HG03520 (cell line): ENCODE measurements around the gene DNAH6.

Source experiments
- ATAC-seq: cut with Tn5 transposase; IDR thresholded peaks from one replicate; pipeline ENCODE4 v1.9.1; 2021; ENCODE audit warnings: mild to moderate bottlenecking, moderate library complexity; ENCODE audit not compliant: unreplicated experiment

The DNAH6 gene

DNA sequence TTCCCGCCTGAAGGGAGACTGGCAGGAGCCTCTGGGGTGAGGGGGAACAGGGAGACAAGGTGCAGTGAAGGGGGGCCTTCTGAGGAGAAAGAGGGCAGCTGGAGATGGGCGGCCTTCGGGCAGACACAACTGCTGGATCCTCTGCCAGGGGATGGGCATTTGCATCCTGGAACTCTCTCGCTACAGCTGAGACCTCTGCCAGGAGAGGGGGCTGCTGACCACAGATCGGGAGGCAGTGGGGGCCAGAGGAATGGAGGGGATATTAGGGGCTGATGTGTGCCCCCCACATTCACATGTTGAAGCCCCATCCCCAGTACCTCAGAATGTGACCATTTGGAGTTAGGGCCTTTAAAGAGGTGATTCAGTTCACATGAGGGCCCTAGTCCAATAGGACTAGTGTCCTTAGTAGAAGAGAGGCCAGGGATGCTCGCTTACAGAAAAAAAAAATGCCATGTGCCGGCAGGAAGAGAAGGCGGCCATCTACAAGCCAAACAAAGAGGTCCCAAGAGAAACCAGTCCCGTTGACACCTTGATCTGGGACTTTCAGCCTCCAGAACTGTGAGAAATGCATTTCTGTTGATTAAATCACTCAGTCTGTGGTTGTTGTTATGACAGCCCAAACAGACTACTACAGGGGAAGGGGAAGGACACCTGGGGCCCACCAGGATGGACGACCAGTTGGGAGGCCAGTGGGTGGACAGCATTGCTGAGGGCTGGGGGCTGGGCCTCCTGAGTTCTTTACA, 314.6 kb downstream of the DNAH6 start:
- ATAC-seq = no peak

DNA sequence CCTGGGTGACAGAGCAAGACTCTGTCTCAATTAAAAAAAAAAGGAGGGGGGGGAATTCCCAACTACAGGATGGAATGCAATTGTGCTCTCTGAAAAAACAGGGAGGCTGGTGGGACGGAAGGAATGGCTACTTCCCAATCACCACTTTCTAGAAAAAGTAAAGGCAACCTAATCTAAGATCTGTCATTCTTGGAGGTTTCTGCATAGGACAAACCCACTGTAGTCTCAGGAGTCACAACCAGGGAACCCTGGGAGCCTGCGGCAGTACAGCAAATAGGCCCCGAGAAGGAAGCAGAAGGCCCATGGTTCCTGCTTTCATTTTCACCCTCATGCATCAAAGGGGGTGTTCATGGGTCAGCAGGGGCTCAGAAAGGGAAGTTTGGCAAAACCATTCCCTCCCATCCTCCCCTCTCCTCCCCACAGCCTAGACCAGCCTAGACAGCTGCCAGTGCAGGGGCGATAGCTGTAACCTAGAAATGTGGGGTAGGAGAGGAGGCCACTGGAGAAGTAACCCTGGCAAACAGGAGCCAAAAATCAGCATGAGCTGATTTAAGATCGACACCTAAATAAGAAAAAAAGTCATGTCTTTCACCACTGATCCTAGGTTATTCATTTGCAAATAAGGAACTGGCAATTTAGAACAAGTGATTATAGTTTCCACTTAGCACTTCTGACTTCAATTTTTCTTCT, 316.6 kb downstream of the DNAH6 start:
- no peak for ATAC-seq

GRCh38 chr2:84833481-84834150, 317.3 kb downstream of the DNAH6 start:
- ATAC-seq = no peak

DNA sequence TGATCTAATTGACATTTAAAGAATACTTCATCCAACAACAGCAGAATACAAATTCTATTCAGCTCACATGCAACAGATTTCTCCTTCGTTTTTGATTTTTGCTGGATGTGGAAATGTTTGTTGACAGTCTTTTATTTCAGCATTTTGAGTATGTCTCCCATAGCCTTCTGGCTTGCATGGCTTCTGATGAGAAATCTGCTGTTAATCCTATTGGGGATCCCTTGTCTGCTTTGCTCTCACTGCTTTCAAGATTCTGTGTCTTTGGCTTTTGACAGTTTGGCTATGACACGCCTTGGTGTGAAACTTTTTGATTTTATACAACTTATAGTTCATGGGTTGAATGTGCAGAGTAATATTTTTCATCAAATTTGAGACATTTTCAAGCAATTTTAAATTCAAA, 319.9 kb downstream of the DNAH6 start:
- ATAC-seq = no peak

GRCh38 chr2:84838434-84839145, 322.3 kb downstream of the DNAH6 start:
- ATAC-seq = no peak

DNA sequence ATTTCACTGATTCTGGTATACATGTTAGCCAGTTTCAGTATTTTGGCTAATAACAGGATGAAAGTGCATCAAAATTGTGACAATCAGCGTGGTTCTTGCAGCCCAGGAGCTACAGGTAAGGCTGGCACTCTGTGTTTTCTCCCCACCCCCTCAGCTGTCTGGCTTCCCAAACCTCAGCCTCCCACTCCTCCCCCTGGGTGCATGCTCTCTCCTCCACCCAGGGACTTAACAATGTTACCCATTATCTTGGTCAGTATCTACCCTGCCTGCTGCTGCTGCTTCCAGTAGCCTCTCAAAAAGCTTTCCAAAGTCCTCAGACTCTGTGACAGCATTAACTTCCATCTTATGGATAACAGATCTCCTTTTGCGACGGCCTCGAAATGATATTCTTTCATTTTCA, 323.6 kb downstream of the DNAH6 start:
- ATAC-seq = no peak

DNA sequence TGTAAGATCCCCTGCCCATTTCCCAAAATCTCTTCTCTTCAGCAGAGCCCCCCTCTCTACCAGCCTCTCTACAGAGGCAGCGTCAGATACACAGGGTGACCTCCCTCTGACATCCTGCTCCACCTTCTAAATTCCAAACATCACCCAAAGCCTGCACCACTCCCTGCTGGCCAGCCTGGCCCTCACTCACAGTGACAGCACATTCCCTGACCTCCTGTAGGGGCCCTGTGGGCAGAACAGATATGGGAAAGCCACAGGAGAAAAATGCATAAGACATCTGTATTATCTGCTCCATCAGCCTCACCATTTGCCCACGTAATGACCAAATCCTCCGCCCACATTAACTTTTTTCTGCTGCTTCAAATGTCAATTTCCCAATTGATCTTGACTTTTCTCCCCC, 324.0 kb downstream of the DNAH6 start:
- ATAC-seq = no peak

DNA sequence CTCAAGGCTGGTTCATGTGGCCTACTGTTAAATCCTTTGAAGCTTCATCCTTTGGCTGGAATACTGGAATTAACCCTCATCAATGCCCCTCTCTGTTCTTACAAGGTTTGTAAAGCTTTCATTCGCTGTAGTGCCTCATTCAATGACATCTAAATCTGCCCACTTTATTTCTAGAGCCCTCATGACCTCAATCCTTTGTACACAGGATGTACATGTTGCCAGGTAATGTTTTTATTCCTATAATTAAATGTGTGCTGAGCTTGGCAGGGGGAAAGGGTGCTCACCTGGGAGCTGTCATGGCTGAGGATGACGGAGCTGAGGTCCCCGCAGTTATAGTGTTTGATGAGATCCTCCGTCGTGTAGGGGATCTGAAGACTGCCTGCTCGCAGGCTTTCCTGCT, 325.3 kb downstream of the DNAH6 start:
- no peak for ATAC-seq

GRCh38 chr2:84844141-84844540, 327.8 kb downstream of the DNAH6 start:
- no peak for ATAC-seq

DNA sequence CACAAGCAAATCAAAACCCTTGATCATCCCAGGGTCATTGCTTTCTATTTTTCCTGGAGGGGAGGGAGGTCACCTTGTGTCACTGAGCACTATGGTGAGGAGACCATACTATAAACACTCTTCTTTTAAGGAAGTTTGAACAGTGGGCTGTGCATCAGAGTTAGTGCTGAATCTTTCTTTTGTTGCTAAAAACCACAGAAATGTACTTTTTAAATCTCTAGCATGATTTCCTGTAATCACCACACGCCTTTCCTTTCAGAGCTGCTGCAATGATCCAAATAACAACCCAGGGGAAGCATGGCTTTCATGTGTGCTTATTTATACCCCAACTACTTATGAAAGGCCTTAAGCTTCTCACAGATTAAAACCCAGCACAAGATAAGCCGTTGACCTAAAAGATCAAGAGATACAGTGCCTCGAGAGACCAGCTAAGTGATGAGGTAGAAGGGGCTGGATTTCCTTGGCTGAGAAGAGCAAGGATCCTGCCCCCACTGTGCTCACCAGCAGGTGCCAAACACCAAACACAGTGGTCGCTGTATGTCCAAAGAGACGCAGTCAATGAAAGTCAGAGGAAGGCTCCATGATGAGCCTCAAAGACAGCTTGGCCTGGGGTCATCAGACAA, 329.9 kb downstream of the DNAH6 start:
- no peak for ATAC-seq

GRCh38 chr2:84846741-84847142, 330.4 kb downstream of the DNAH6 start:
- ATAC-seq = no peak

DNA sequence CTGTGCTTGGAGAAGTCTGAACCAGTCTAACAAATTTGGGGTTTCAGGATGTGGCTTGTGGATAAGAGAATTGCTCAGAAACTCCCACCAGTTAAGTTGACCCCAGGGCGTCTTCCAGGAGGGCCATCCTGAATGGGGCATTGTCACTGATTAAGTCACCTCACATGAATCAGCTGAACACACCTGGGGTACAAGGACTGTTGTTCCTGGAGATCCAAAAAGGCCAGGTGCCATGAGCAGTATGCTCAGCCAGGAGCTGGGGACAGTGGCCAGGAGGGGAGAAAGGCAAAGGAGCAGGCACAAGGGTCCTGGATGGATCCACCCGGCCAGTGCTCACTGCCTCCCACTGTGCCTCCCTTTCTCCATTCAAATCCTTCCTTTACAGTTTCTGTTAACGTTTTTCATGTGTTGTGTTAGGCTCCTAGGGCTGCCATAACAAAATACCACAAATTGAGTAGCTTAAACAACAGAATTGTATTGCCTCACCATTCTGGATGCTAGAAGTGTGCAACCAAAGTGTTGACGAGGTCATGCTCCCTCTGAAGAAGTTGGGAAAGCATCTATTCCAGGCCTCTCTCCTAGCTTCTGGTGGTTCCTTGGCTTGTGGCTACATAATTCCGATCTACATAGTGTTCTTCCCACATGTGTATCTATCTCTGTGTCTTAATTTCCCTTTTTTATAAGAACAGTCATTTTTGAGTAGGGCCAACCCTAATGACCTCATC, 331.2 kb downstream of the DNAH6 start:
- ATAC-seq = no peak

DNA sequence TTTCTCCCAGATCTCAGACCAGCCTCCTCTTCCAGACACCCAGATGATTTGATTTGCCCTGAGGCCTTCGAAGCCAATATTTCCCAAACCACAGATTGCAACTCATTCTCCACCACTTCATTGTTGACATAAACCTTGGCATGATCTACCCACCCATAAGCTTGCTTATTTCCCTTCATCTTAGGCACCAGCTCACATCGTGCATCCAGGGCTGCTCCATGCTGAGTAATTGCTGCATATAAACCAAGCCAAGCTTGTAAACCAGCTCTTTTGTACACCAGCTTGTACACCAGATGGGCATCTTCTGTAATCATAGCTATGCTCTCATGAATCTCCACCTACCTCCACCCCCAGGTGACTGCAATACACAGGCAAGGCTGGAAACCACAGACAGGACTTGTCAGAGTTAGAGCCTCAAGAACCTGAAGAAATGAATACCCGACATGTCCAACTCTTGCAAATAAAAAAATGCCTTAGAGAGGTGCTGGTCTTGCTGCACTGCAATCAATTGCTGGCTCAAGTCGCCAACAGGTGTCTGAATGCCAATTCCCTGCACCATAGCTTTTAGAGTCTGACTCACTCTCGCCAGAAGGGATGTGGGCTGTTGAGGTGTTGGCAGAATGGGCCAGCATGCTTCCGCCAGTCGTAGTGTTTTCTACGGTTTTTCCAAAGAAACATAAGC, 333.1 kb downstream of the DNAH6 start:
- ATAC-seq = no peak

GRCh38 chr2:84850471-84850870, 334.2 kb downstream of the DNAH6 start:
- ATAC-seq = no peak

- no peak for ATAC-seq
Observed at GRCh38 chr2:84851876-84852275, 335.6 kb downstream of the DNAH6 start.

GRCh38 chr2:84854850-84855249, 338.6 kb downstream of the DNAH6 start:
- ATAC-seq = no peak

GRCh38 chr2:84855731-84856130, 339.4 kb downstream of the DNAH6 start:
- no peak for ATAC-seq

- peak; percentile 62 for ATAC-seq
Observed at GRCh38 chr2:84856787-84857186, 340.5 kb downstream of the DNAH6 start.

DNA sequence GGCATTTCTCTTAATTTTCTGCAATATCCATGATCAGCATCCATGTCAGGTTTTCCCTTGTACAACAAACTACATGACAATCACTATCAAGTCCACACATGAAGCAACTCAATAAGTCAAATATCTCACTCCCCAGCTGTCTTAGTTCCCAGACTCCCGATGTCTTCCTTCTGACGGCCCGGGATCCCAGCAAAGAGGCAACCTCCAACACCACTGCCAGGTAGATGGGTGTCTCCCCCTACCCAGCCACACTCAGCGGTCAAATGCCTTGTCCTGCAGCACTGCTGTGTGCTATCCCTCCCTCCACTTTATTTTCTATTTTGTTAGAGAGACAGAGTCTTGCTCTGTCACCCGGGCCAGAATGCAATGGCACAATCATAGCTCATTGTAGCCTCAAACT, 341.3 kb downstream of the DNAH6 start:
- ATAC-seq = no peak

- no peak for ATAC-seq
Observed at GRCh38 chr2:84858123-84858522, 341.8 kb downstream of the DNAH6 start.
